IMR-90 (cell line): Measurements from ENCODE around the gene ASB1. TPM values are rescaled to one million over a fixed set of nuclear protein-coding genes. Genes with fewer than 3 reads are reported as not detected.
A peak's percentile ranks its signal among the peaks of the same experiment; 100 is the strongest.

Experiments used
- ATAC-seq: fragments of 200-7000 bp; cut with Tn5 transposase; 2 replicates; pipeline ENCODE4 v1.9.1; 2020; ENCODE audit warnings: low read depth, mild to moderate bottlenecking, moderate library complexity
- BruUV-seq: library from RNA; stranded (reverse); fragments of 400-500 nt; replicated peaks from 2 replicates; lab custom pipeline; 2021; lab: Mats Ljungman, UMichigan
- CTCF ChIA-PET: fragments of 300-600 bp; formaldehyde crosslinking; extraction: SDS; loops from one replicate; lab custom pipeline; 2021; ENCODE audit warnings: antibody characterized with exemption; lab: Yijun Ruan, JAX
- POLR2A ChIA-PET: fragments of 300-600 bp; sonication (Branson Sonifier 250); formaldehyde crosslinking; loops from one replicate; lab custom pipeline; 2022; ENCODE audit warnings: antibody characterized with exemption; ENCODE audit not compliant: unreplicated experiment; lab: Charles Lee
- DNase-seq: peaks from one replicate; pipeline ENCODE4 v3.0.0; 2013
- H2AFZ ChIP-seq: replicated peaks from 2 replicates; pipeline ENCODE3; 2013; ENCODE audit warnings: low read length, mild to moderate bottlenecking; ENCODE audit not compliant: poor library complexity
- H2AK5ac ChIP-seq: 2 replicates; pipeline ENCODE4 v1.6.1; 2013; ENCODE audit warnings: low read depth, low read length, inconsistent platforms
- H2AK9ac ChIP-seq: replicated peaks from 2 replicates; pipeline ENCODE3; 2013; ENCODE audit warnings: mild to moderate bottlenecking, low read depth, low read length, moderate library complexity; ENCODE audit not compliant: poor library complexity
- H2BK120ac ChIP-seq: 2 replicates; pipeline ENCODE4 v1.6.1; 2013; ENCODE audit warnings: low read depth, low read length, inconsistent platforms
- H2BK15ac ChIP-seq: 3 replicates; pipeline ENCODE4 v1.6.1; 2013; ENCODE audit warnings: low read depth, low read length, inconsistent platforms
- H2BK20ac ChIP-seq: 2 replicates; pipeline ENCODE4 v1.6.1; 2013; ENCODE audit warnings: low read depth, mild to moderate bottlenecking, inconsistent platforms, low read length, moderate library complexity
- H2BK5ac ChIP-seq: 2 replicates; pipeline ENCODE4 v1.6.1; 2013; ENCODE audit warnings: mild to moderate bottlenecking, low read depth, low read length, inconsistent platforms; ENCODE audit not compliant: poor library complexity, severe bottlenecking
- H3K14ac ChIP-seq: replicated peaks from 2 replicates; pipeline ENCODE4 v1.6.1; 2013; ENCODE audit warnings: low read depth, low read length, inconsistent platforms
- H3K18ac ChIP-seq: 2 replicates; pipeline ENCODE4 v1.6.1; 2013; ENCODE audit warnings: low read depth, low read length, control low read depth
- H3K23ac ChIP-seq: 2 replicates; pipeline ENCODE4 v1.6.1; 2013; ENCODE audit warnings: low read depth, low read length, inconsistent platforms
- H3K27ac ChIP-seq: 2 replicates; pipeline ENCODE4 v1.5.1; 2013; ENCODE audit warnings: mild to moderate bottlenecking, control low read depth, low read length; ENCODE audit not compliant: insufficient read depth
- H3K27me3 ChIP-seq: 2 replicates; pipeline ENCODE4 v1.6.1; 2013; ENCODE audit warnings: low read length; ENCODE audit not compliant: control insufficient read depth, insufficient read depth
- H3K36me3 ChIP-seq: 2 replicates; pipeline ENCODE4 v1.6.1; 2013; ENCODE audit warnings: low read length, mixed read lengths; ENCODE audit not compliant: control insufficient read depth, insufficient read depth
- H3K4ac ChIP-seq: 2 replicates; pipeline ENCODE4 v1.6.1; 2013; ENCODE audit warnings: low read depth, low read length, inconsistent platforms
- H3K4me1 ChIP-seq: 2 replicates; pipeline ENCODE4 v1.6.1; 2013; ENCODE audit warnings: low read length, mixed read lengths; ENCODE audit not compliant: control insufficient read depth, insufficient read depth
- H3K4me2 ChIP-seq: 2 replicates; pipeline ENCODE4 v1.6.1; 2013; ENCODE audit warnings: low read depth, mild to moderate bottlenecking, control low read depth, low read length, moderate library complexity
- H3K4me3 ChIP-seq: 2 replicates; pipeline ENCODE4 v1.5.1; 2013; ENCODE audit warnings: low read depth, mild to moderate bottlenecking, control low read depth, low read length, moderate library complexity; ENCODE audit not compliant: insufficient read depth
- H3K56ac ChIP-seq: 2 replicates; pipeline ENCODE4 v1.6.1; 2013; ENCODE audit warnings: low read length, inconsistent platforms; ENCODE audit not compliant: insufficient read depth; ENCODE audit errors: extremely low read depth
- H3K79me1 ChIP-seq, 2 experiments: 2 replicates each; pipeline ENCODE4 v1.6.1; 2013; ENCODE audit warnings: low read length in 2 of 2, inconsistent platforms in 1 of 2, low read depth in 1 of 2
- H3K9ac ChIP-seq: 2 replicates; pipeline ENCODE4 v1.6.1; 2013; ENCODE audit warnings: low read depth, low read length, control low read depth
- H3K9me1 ChIP-seq: 2 replicates; pipeline ENCODE4 v1.6.1; 2013; ENCODE audit warnings: low read length, inconsistent platforms; ENCODE audit not compliant: insufficient read depth
- H3K9me3 ChIP-seq: 2 replicates; pipeline ENCODE4 v1.6.1; 2013; ENCODE audit warnings: low read length; ENCODE audit not compliant: control insufficient read depth, insufficient read depth
- H4K20me1 ChIP-seq: 2 replicates; pipeline ENCODE4 v1.6.1; 2013; ENCODE audit warnings: low read length, inconsistent platforms; ENCODE audit not compliant: insufficient read depth
- H4K5ac ChIP-seq: 2 replicates; pipeline ENCODE4 v1.6.1; 2013; ENCODE audit warnings: mild to moderate bottlenecking, low read depth, low read length, control low read depth
- H4K8ac ChIP-seq, 2 experiments: 2 replicates each; pipeline ENCODE4 v1.6.1; 2013; ENCODE audit warnings: low read depth in 2 of 2, low read length in 2 of 2, control low read depth in 1 of 2, inconsistent platforms in 1 of 2
- H4K91ac ChIP-seq: 2 replicates; pipeline ENCODE4 v1.6.1; 2013; ENCODE audit warnings: low read depth, low read length, inconsistent platforms; ENCODE audit not compliant: insufficient read depth
- BHLHE40 ChIP-seq: fragments of 150-350 bp; IDR thresholded peaks from 2 replicates; pipeline ENCODE4 v1.6.1; 2016; ENCODE audit warnings: mild to moderate bottlenecking, low read depth, low read length
- CEBPB ChIP-seq: IDR thresholded peaks from 2 replicates; pipeline ENCODE4 v1.6.1; 2012; ENCODE audit warnings: low read depth, low read length, improper control_type of control experiment
- CHD1 ChIP-seq: IDR thresholded peaks from 2 replicates; pipeline ENCODE4 v1.6.1; 2012; ENCODE audit warnings: low read depth, low read length, improper control_type of control experiment
- CTCF ChIP-seq: conservative IDR thresholded peaks from 2 replicates; pipeline ENCODE4 v1.5.1; 2012; ENCODE audit warnings: mild to moderate bottlenecking, low read depth, low read length, improper control_type of control experiment
- ELK1 ChIP-seq: fragments of 150-350 bp; IDR thresholded peaks from 2 replicates; pipeline ENCODE4 v1.6.1; 2016; ENCODE audit warnings: low read depth, mild to moderate bottlenecking, low read length, moderate library complexity, borderline replicate concordance
- FOS ChIP-seq: fragments of 150-350 bp; IDR thresholded peaks from 2 replicates; pipeline ENCODE4 v1.6.1; 2016; ENCODE audit warnings: low read depth, low read length
- MAFK ChIP-seq: IDR thresholded peaks from 2 replicates; pipeline ENCODE4 v1.6.1; 2012; ENCODE audit warnings: low read depth, low read length, improper control_type of control experiment
- MAZ ChIP-seq: IDR thresholded peaks from 2 replicates; pipeline ENCODE4 v1.6.1; 2012; ENCODE audit warnings: low read depth, mild to moderate bottlenecking, low read length, improper control_type of control experiment, moderate library complexity, borderline replicate concordance
- MXI1 ChIP-seq: IDR thresholded peaks from 2 replicates; pipeline ENCODE4 v1.6.1; 2012; ENCODE audit warnings: low read depth, mild to moderate bottlenecking, low read length, moderate library complexity, borderline replicate concordance
- NFE2L2 ChIP-seq: fragments of 150-350 bp; IDR thresholded peaks from 2 replicates; pipeline ENCODE4 v1.6.1; 2016; ENCODE audit warnings: low read depth, mild to moderate bottlenecking, low read length
- POLR2A ChIP-seq: IDR thresholded peaks from 2 replicates; pipeline ENCODE4 v1.6.1; 2012; ENCODE audit warnings: mild to moderate bottlenecking, low read depth, low read length
- RAD21 ChIP-seq: IDR thresholded peaks from 2 replicates; pipeline ENCODE4 v1.6.1; 2012; ENCODE audit warnings: low read length, improper control_type of control experiment
- RCOR1 ChIP-seq: IDR thresholded peaks from 2 replicates; pipeline ENCODE4 v1.6.1; 2012; ENCODE audit warnings: mild to moderate bottlenecking, low read length, improper control_type of control experiment; ENCODE audit not compliant: insufficient replicate concordance
- RFX5 ChIP-seq: IDR thresholded peaks from 2 replicates; pipeline ENCODE4 v1.8.0; 2012; ENCODE audit warnings: low read depth, mild to moderate bottlenecking, low read length, moderate library complexity
- SMC3 ChIP-seq: fragments of 150-350 bp; IDR thresholded peaks from 2 replicates; pipeline ENCODE4 v1.6.1; 2016; ENCODE audit warnings: low read depth, mild to moderate bottlenecking, antibody characterized with exemption, low read length, moderate library complexity
- USF2 ChIP-seq: fragments of 150-350 bp; IDR thresholded peaks from 2 replicates; pipeline ENCODE4 v1.6.1; 2017; ENCODE audit warnings: mild to moderate bottlenecking, antibody characterized with exemption, low read length, low read depth
- WGBS, 2 experiments: methylation state at CpG; one replicate each; pipeline versions ENCODE4 v1.1.5 to v1.1.7; 2013; ENCODE audit warnings: missing lambda C conversion rate in 2 of 2; ENCODE audit not compliant: insufficient read length in 1 of 2; ENCODE audit errors: extremely low coverage in 2 of 2; 5-methylcytosine and 5-hydroxymethylcytosine counted together
- dilution Hi-C: fragments of 300-500 bp; cut with HindIII; formaldehyde crosslinking; loops from one replicate; pipeline ENCODE4 v1.14.3; 2018; ENCODE audit warnings: low sequenced_read_pairs; ENCODE audit not compliant: unreplicated experiment
- in situ Hi-C: fragments of 300-500 bp; cut with MboI; formaldehyde crosslinking; loops from 3 replicates; pipeline ENCODE4 v1.14.3; 2019; ENCODE audit warnings: low sequenced_read_pairs, inconsistent platforms, mixed read lengths
- intact Hi-C: fragments of 100-400 bp; cut with micrococcal nuclease; formaldehyde crosslinking; loops from 2 replicates; pipeline ENCODE4 v1.10.0; 2022
- polyA plus RNA-seq, 3 experiments: library from polyadenylated mRNA; depleted of rRNA; stranded (reverse); fragments of >200 nt; gene quantifications; 2 replicates each; pipeline ENCODE4 v1.2.3, GENCODE V29; 2012; ENCODE audit warnings: low replicate concordance in 1 of 3
- total RNA-seq: library from RNA; depleted of rRNA; stranded (reverse); fragments of >200 nt; gene quantifications from 2 replicates; pipeline ENCODE4 v1.2.3, GENCODE V29; 2012

ASB1 gene
- total and polyA plus RNA-seq, 2 of the 4 experiments (the other 2 are of a cell fraction), result 23.5 to 37.3 TPM

- CTCF ChIA-PET, result no interaction called here
- Histone ChIP-seq H4K91ac (no peak overlapping the region), H3K9me3 (peaks cover 6% of the 10 kb centered on the region), H3K4me3 (no peak overlapping the region), H3K18ac (no peak overlapping the region), H3K9me1 (no peaks in the 10 kb centered on the region), H3K14ac (no peak overlapping the region), H3K27me3 (no peaks in the 10 kb centered on the region), H3K79me1 (no peaks in the 10 kb centered on the region), H2AFZ (peak overlapping the region; percentile 1), H3K36me3 (no peaks in the 10 kb centered on the region), H3K4me1 (peaks cover 7% of the 10 kb centered on the region), H3K4me2 (no peak overlapping the region), H4K20me1 (no peaks in the 10 kb centered on the region), H2AK9ac (no peak overlapping the region), H3K56ac (no peak overlapping the region), H3K23ac (no peak overlapping the region), H3K27ac (no peak overlapping the region), H2BK15ac (no peak overlapping the region), H2BK5ac (no peak overlapping the region), H2BK20ac (no peak overlapping the region), H3K4ac (no peak overlapping the region), H3K9ac (no peak overlapping the region), H4K8ac (no peak overlapping the region), H2AK5ac (no peak overlapping the region), H2BK120ac (no peak overlapping the region), H4K5ac (no peak overlapping the region; the same call in 1 of the 2 replicates)
- DNase-seq (no peak), ATAC-seq (no peak)
- TF ChIP-seq NFE2L2 (no peak), MAFK (no peak), CHD1 (no peak), ELK1 (no peak), RAD21 (no peak), USF2 (no peak), SMC3 (no peak), MAZ (no peak), RFX5 (no peak), CEBPB (no peak), RCOR1 (no peak), MXI1 (no peak), POLR2A (no peak), BHLHE40 (no peak), CTCF (no peak), FOS (no peak)
- in situ Hi-C loops, result loop anchor here (10.0 kb wide), 1 partner anchor 97 kb away; no protein-coding TSS in a partner anchor
- dilution Hi-C loops, result no loop called here
- BruUV-seq, result no TSS peak
- intact Hi-C loops, result no loop called here
- 60% methylated on average over 1 of the region's 6 CpGs; no CpG with 5 or more reads in 1 of the 2 experiments for WGBS, 2 experiments
- POLR2A ChIA-PET, result no interaction called here
Observed at GRCh38 chr2:238461491-238461890, 34.8 kb downstream of the ASB1 start.
